HepG2 (cell line): ENCODE measurements around the gene GPC2. TPM values are rescaled to one million over a fixed set of nuclear protein-coding genes. Genes with fewer than 3 reads are reported as not detected.

Experiments used
- ATAC-seq: fragments of 200-7000 bp; cut with Tn5 transposase; 3 replicates; pipeline ENCODE4 v1.9.1; 2020; ENCODE audit warnings: mild to moderate bottlenecking, moderate library complexity
- BruUV-seq: library from RNA; stranded (reverse); fragments of 400-500 nt; replicated peaks from 2 replicates; lab custom pipeline; 2021; lab: Mats Ljungman, UMichigan
- CTCF ChIA-PET: fragments of 300-600 bp; formaldehyde crosslinking; extraction: SDS; loops from one replicate; lab custom pipeline; 2021; ENCODE audit warnings: low total read pairs, inconsistent platforms, low intra/inter-chr PET ratio; lab: Yijun Ruan, JAX
- POLR2A ChIA-PET: fragments of 350-600 bp; sonication (Branson Sonifier 250); formaldehyde crosslinking; loops from one replicate; lab custom pipeline; 2020; ENCODE audit warnings: antibody characterized with exemption, inconsistent platforms; lab: Yijun Ruan, JAX
- DNase-seq: peaks from one replicate; pipeline ENCODE4 v3.0.0-alpha.2; 2015; ENCODE audit warnings: low spot score
- FAIRE-seq: peaks from 3 replicates; lab custom pipeline; 2011; peaks lifted over from hg19 to GRCh38; lab: Jason Lieb, UNC
- H2AFZ ChIP-seq: one replicate; pipeline ENCODE4 v1.6.1; 2011; ENCODE audit warnings: low read length, inconsistent platforms
- H3K27ac ChIP-seq: fragments of 300-600 bp; 3 replicates; pipeline ENCODE4 v1.8.0; 2011; ENCODE audit warnings: mixed run types, mild to moderate bottlenecking, mixed read lengths, low read length, inconsistent platforms; ENCODE audit not compliant: insufficient read depth; ENCODE audit errors: extremely low read length
- H3K27me3 ChIP-seq, 2 experiments: fragments of 200-600 bp in 1 of 2; 2 replicates in 1 of 2; 3 replicates in 1 of 2; pipeline versions ENCODE4 v1.6.0 to v1.8.0; 2011; ENCODE audit warnings: low read length in 2 of 2, mild to moderate bottlenecking in 2 of 2, moderate library complexity in 2 of 2, inconsistent platforms in 1 of 2; ENCODE audit not compliant: insufficient read depth in 2 of 2, control insufficient read depth in 1 of 2
- H3K36me3 ChIP-seq, 2 experiments: fragments of 200-600 bp in 1 of 2; replicated peaks in 1 of 2; 2 replicates in 1 of 2; 3 replicates in 1 of 2; pipeline versions ENCODE4 v1.5.1 to v1.8.0; 2011; ENCODE audit warnings: low read length in 2 of 2, inconsistent platforms in 1 of 2; ENCODE audit not compliant: insufficient read depth in 2 of 2, control insufficient read depth in 1 of 2
- H3K4me1 ChIP-seq: 2 replicates; pipeline ENCODE4 v1.5.1; 2012; ENCODE audit warnings: low read length, inconsistent platforms; ENCODE audit not compliant: insufficient read depth
- H3K4me2 ChIP-seq: 2 replicates; pipeline ENCODE4 v1.6.0; 2011; ENCODE audit warnings: low read depth, low read length, inconsistent platforms
- H3K4me3 ChIP-seq, 3 experiments: fragments of 200-600 bp in 1 of 3; sonication (generic), shearing (Covaris generic) in 1 of 3; replicated peaks in 1 of 3; 2 replicates each; pipeline ENCODE4 v1.5.1; 2011 to 2016; ENCODE audit warnings: low read length in 3 of 3, inconsistent platforms in 2 of 3, low read depth in 2 of 3, mild to moderate bottlenecking in 2 of 3, control low read depth in 1 of 3, mixed read lengths in 1 of 3; ENCODE audit not compliant: insufficient read depth in 1 of 3
- H3K79me2 ChIP-seq: one replicate; pipeline ENCODE4 v1.6.1; 2011; ENCODE audit warnings: low read length, inconsistent platforms; ENCODE audit not compliant: insufficient read depth
- H3K9ac ChIP-seq: 2 replicates; pipeline ENCODE4 v1.6.0; 2011; ENCODE audit warnings: mild to moderate bottlenecking, low read depth, low read length, inconsistent platforms; ENCODE audit not compliant: insufficient read depth
- H3K9me3 ChIP-seq: 2 replicates; pipeline ENCODE4 v1.5.1; 2012; ENCODE audit warnings: mild to moderate bottlenecking, low read length
- H4K20me1 ChIP-seq: 2 replicates; pipeline ENCODE4 v1.6.0; 2011; ENCODE audit warnings: inconsistent platforms, mild to moderate bottlenecking, low read length, moderate library complexity; ENCODE audit not compliant: insufficient read depth
- CBFB ChIP-seq: sonication (generic); formaldehyde crosslinking; IDR thresholded peaks from 2 replicates; pipeline ENCODE4 v1.4.0; 2020; ENCODE audit warnings: missing genetic modification reagents
- ELF3 ChIP-seq: IDR thresholded peaks from 2 replicates; pipeline ENCODE4 v1.6.1; 2016; ENCODE audit warnings: missing genetic modification reagents, missing compliant biosample characterization
- ERF ChIP-seq: IDR thresholded peaks from 2 replicates; pipeline ENCODE4 v1.6.1; 2018; ENCODE audit warnings: missing biosample characterization, missing genetic modification reagents
- KDM6A ChIP-seq: IDR thresholded peaks from 2 replicates; pipeline ENCODE4 v1.6.1; 2016; ENCODE audit warnings: low read depth
- MIXL1 ChIP-seq: IDR thresholded peaks from 2 replicates; pipeline ENCODE4 v1.6.1; 2016
- SUZ12 ChIP-seq: fragments of 150-350 bp; IDR thresholded peaks from 2 replicates; pipeline ENCODE4 v1.6.1; 2014; ENCODE audit warnings: low read depth, low read length
- ZMYM2 ChIP-seq: sonication (generic); formaldehyde crosslinking; IDR thresholded peaks from 2 replicates; pipeline ENCODE4 v1.8.0; 2022; ENCODE audit warnings: mild to moderate bottlenecking, missing genetic modification reagents
- ZNF329 ChIP-seq: sonication (generic); formaldehyde crosslinking; IDR thresholded peaks from 2 replicates; pipeline ENCODE4 v1.9.0; 2021; ENCODE audit warnings: low read depth, mild to moderate bottlenecking, missing genetic modification reagents
- ZNF333 ChIP-seq: sonication (generic); formaldehyde crosslinking; IDR thresholded peaks from 2 replicates; pipeline ENCODE4 v1.4.0; 2020; ENCODE audit warnings: mild to moderate bottlenecking, missing genetic modification reagents, borderline replicate concordance
- ZNF569 ChIP-seq: sonication (generic); formaldehyde crosslinking; IDR thresholded peaks from 2 replicates; pipeline ENCODE4 v1.5.0; 2020; ENCODE audit warnings: mild to moderate bottlenecking, missing genetic modification reagents, moderate library complexity, borderline replicate concordance
- ZNF615 ChIP-seq: sonication (generic); formaldehyde crosslinking; IDR thresholded peaks from 2 replicates; pipeline ENCODE4 v1.5.0; 2020; ENCODE audit warnings: mild to moderate bottlenecking, missing genetic modification reagents, borderline replicate concordance
- ZNF652 ChIP-seq: IDR thresholded peaks from 2 replicates; pipeline ENCODE4 v1.6.1; 2016; ENCODE audit warnings: low read depth, borderline replicate concordance
- WGBS: methylation state at CpG from one replicate; pipeline ENCODE4 v1.1.6; 2017; ENCODE audit warnings: low lambda C conversion rate; 5-methylcytosine and 5-hydroxymethylcytosine counted together
- in situ Hi-C: cut with HindIII; loops from 2 replicates; pipeline ENCODE4 v1.10.0; 2017; ENCODE audit warnings: low pct_unique_long_range_greater_than_20kb; ENCODE audit not compliant: extremely low pct_ligation_motif_present
- intact Hi-C: fragments of 100-400 bp; cut with micrococcal nuclease; formaldehyde crosslinking; loops from one replicate; pipeline ENCODE4 v1.10.0; 2022; ENCODE audit not compliant: unreplicated experiment
- polyA plus RNA-seq, 8 experiments: library from polyadenylated mRNA; depleted of rRNA in 3 of 8; stranded (reverse) in 7 of 8; unstranded in 1 of 8; fragments of >200 nt; fragmentation: Illumina TruSeq in 4 of 8; extraction: Trizol in 4 of 8; gene quantifications; 2 replicates each; pipeline versions ENCODE4 v1.2.1 to v1.2.3, GENCODE V29; 2011 to 2016; ENCODE audit warnings: low read depth in 4 of 8, missing spikeins in 1 of 8, mixed read lengths in 1 of 8; ENCODE audit not compliant: insufficient read depth in 1 of 8
- total RNA-seq, 5 experiments: library from RNA; depleted of rRNA; stranded (reverse); fragments of >200 nt; fragmentation: Illumina TruSeq; extraction: Trizol; gene quantifications; 2 replicates each; pipeline ENCODE4 v1.2.3, GENCODE V29; 2016; ENCODE audit warnings: low read depth in 1 of 5
- TF ChIP-seq, protein P1 (sequence below): sonication (generic); formaldehyde crosslinking; IDR thresholded peaks from 2 replicates; pipeline ENCODE4; 2020; ENCODE audit warnings: missing genetic modification reagents, mild to moderate bottlenecking, borderline replicate concordance
- TF ChIP-seq, protein P2 (sequence below): sonication (generic); formaldehyde crosslinking; IDR thresholded peaks from 2 replicates; pipeline ENCODE4 v1.4.0; 2020; ENCODE audit warnings: mild to moderate bottlenecking, missing genetic modification reagents, borderline replicate concordance
- TF ChIP-seq, protein P3 (sequence below): sonication (generic); formaldehyde crosslinking; IDR thresholded peaks from 2 replicates; pipeline ENCODE4 v1.4.0; 2020; ENCODE audit warnings: low read depth, mild to moderate bottlenecking, missing genetic modification reagents
- TF ChIP-seq, protein P4 (sequence below), 2 experiments: fragments of 450-650 bp in 1 of 2; sonication (generic) in 1 of 2; formaldehyde crosslinking; IDR thresholded peaks; 2 replicates each; pipeline versions ENCODE4 v1.5.0 to v1.8.0; 2020 to 2022; ENCODE audit warnings: mild to moderate bottlenecking in 1 of 2, missing genetic modification reagents in 1 of 2

The GPC2 gene
- total and polyA plus RNA-seq, 2 of the 13 experiments (the other 11 are each of a cell fraction or from before 2014, with no cell fraction given): 0.64 to 0.78 TPM

DNA sequence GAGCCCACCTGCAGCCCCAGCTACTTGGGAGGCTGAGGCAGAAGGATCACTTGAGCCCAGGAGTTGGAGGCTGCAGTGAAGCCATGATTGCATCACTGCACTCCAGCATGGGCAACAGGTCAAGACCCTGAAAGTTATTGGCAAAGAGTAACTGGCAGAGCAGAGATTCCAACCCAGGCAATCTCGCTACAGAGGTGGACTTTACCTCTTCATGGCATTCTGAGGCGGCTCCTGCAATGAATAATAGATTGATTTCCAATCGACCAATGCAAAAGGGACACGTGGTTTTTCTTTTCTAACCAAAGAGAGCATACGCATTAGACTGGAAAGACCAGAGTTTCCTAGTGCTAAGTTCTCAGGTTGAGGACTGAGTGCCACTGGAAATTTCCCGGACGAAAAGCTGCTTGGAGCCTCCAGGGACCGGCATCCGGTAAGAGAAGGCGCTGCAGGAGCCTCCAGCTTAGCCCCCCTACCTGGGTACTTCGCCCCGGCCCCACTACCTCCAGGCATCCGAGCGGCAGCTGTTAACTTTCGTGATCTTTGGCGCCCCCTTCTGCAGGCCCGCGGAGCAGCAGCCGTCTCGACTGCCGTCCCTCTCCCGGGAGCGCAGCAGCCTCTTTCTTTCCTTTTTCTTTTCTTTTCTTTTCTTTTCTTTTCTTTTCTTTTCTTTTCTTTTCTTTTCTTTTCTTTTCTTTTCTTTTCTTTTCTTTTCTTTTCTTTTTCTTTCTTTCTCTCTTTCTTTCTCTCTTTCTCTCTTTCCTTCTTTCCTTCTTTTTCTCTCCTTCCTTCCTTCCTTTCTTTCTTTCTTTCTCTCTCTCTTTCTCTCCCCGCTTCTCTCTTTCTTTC is 46.4 kb downstream of the GPC2 start:
- BruUV-seq: no TSS peak
- 5% methylated on average over 23 of the region's 24 CpGs for WGBS
- H4K20me1 ChIP-seq: no peaks in the 10 kb centered on the region
- H3K36me3 ChIP-seq: no peaks in the 10 kb centered on the region
- H3K4me1 ChIP-seq: peaks cover 38% of the 10 kb centered on the region
- H3K27me3 ChIP-seq: no peaks in the 10 kb centered on the region
- peak overlapping the region; percentile 62 for H3K27ac ChIP-seq
- peaks cover 5% of the 10 kb centered on the region for H3K79me2 ChIP-seq
- ChIA-PET POLR2A (interaction anchor here (1.4 to 3.7 kb wide), 2 partner anchors 12 to 30 kb away, joined by 3 to 26 read pairs; partner anchors contain the start of genes AP4M1 and MCM7), CTCF (interaction anchor here (1.9 kb wide), 1 partner anchor 21 kb away, joined by 5 read pairs; no protein-coding TSS in a partner anchor)
- DNase-seq (peak; percentile 54), FAIRE-seq (no peak), ATAC-seq (peak; percentile 10)
- H2AFZ ChIP-seq: peak overlapping the region; percentile 37
- H3K4me2 ChIP-seq: peak overlapping the region; percentile 80
- peak overlapping the region in 2 of 3 experiments; percentile 21 to 61; a peak in 4 of 6 replicates for H3K4me3 ChIP-seq
- H3K9me3 ChIP-seq: no peaks in the 10 kb centered on the region
- intact Hi-C loops (no loop called here), in situ Hi-C loops (loop anchor here (5.0 kb wide), 1 partner anchor 81 kb away; no protein-coding TSS in a partner anchor)
- H3K9ac ChIP-seq: peak overlapping the region; percentile 67
- TF ChIP-seq, protein P1, sequence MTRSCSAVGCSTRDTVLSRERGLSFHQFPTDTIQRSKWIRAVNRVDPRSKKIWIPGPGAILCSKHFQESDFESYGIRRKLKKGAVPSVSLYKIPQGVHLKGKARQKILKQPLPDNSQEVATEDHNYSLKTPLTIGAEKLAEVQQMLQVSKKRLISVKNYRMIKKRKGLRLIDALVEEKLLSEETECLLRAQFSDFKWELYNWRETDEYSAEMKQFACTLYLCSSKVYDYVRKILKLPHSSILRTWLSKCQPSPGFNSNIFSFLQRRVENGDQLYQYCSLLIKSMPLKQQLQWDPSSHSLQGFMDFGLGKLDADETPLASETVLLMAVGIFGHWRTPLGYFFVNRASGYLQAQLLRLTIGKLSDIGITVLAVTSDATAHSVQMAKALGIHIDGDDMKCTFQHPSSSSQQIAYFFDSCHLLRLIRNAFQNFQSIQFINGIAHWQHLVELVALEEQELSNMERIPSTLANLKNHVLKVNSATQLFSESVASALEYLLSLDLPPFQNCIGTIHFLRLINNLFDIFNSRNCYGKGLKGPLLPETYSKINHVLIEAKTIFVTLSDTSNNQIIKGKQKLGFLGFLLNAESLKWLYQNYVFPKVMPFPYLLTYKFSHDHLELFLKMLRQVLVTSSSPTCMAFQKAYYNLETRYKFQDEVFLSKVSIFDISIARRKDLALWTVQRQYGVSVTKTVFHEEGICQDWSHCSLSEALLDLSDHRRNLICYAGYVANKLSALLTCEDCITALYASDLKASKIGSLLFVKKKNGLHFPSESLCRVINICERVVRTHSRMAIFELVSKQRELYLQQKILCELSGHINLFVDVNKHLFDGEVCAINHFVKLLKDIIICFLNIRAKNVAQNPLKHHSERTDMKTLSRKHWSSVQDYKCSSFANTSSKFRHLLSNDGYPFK (CRISPR knock-in tag): no peak
- TF ChIP-seq KDM6A (CRISPR knock-in tag) (no peak), ZNF615 (CRISPR knock-in tag) (no peak), ZNF329 (CRISPR knock-in tag) (no peak), SUZ12 (no peak), MIXL1 (CRISPR knock-in tag) (no peak), ZNF652 (no peak), ZMYM2 (0 out of 2 replicates have a peak, but pooled peaks have one; percentile 51), ZNF333 (no peak), CBFB (CRISPR knock-in tag) (no peak), ZNF569 (CRISPR knock-in tag) (no peak), ERF (peak; percentile 39; the same call in 1 of the 2 replicates), ELF3 (0 out of 2 replicates have a peak, but pooled peaks have one; percentile 20)
- TF ChIP-seq, protein P2, sequence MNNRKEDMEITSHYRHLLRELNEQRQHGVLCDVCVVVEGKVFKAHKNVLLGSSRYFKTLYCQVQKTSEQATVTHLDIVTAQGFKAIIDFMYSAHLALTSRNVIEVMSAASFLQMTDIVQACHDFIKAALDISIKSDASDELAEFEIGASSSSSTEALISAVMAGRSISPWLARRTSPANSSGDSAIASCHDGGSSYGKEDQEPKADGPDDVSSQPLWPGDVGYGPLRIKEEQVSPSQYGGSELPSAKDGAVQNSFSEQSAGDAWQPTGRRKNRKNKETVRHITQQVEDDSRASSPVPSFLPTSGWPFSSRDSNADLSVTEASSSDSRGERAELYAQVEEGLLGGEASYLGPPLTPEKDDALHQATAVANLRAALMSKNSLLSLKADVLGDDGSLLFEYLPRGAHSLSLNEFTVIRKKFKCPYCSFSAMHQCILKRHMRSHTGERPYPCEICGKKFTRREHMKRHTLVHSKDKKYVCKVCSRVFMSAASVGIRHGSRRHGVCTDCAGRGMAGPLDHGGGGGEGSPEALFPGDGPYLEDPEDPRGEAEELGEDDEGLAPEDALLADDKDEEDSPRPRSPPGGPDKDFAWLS: no peak
- TF ChIP-seq, protein P3, sequence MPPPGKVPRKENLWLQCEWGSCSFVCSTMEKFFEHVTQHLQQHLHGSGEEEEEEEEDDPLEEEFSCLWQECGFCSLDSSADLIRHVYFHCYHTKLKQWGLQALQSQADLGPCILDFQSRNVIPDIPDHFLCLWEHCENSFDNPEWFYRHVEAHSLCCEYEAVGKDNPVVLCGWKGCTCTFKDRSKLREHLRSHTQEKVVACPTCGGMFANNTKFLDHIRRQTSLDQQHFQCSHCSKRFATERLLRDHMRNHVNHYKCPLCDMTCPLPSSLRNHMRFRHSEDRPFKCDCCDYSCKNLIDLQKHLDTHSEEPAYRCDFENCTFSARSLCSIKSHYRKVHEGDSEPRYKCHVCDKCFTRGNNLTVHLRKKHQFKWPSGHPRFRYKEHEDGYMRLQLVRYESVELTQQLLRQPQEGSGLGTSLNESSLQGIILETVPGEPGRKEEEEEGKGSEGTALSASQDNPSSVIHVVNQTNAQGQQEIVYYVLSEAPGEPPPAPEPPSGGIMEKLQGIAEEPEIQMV (CRISPR knock-in tag): no peak
- TF ChIP-seq, protein P4, sequence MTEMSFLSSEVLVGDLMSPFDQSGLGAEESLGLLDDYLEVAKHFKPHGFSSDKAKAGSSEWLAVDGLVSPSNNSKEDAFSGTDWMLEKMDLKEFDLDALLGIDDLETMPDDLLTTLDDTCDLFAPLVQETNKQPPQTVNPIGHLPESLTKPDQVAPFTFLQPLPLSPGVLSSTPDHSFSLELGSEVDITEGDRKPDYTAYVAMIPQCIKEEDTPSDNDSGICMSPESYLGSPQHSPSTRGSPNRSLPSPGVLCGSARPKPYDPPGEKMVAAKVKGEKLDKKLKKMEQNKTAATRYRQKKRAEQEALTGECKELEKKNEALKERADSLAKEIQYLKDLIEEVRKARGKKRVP (CRISPR knock-in tag; IDR thresholded peaks at IDR 0.05): peak in 1 of 2 experiments; percentile 84; a peak in 2 of 4 replicates
